ENCODE results near the gene RCHY1. TPM values are rescaled to one million over a fixed set of nuclear protein-coding genes. Genes with fewer than 3 reads are reported as not detected.

RCHY1 gene
- total and polyA plus RNA-seq, 2 experiments from 2014 or later = 42.9 to 46.5 TPM

GRCh38 chr4:75434105-75434504 lies 80.1 kb downstream of the RCHY1 start:
- H3K4me1 Mint-ChIP-seq = no peaks in the 10 kb centered on the region
- no peaks in the 10 kb centered on the region for H3K79me2 ChIP-seq (replicated peaks; ENCODE audit: insufficient read depth)
- H3K4me1 ChIP-seq (ENCODE audit: insufficient read depth) = no peaks in the 10 kb centered on the region
- H3K27me3 ChIP-seq (ENCODE audit: insufficient read depth) = no peaks in the 10 kb centered on the region
- H3K9me2 ChIP-seq (ENCODE audit: insufficient read depth) = 0 out of 2 replicates have a peak, but pooled peaks cover 7% of the 10 kb centered on the region
- H3K27me3 Mint-ChIP-seq (ENCODE audit: insufficient read depth, low read depth, poor library complexity) = no peaks in the 10 kb centered on the region
- no peaks in the 10 kb centered on the region for H3K9me3 Mint-ChIP-seq
- no peaks in the 10 kb centered on the region; the same call in 2 of the 3 replicates for H3K36me3 Mint-ChIP-seq (ENCODE audit: low read depth)
- H2AFZ ChIP-seq = no peak overlapping the region
- H3K4me3 Mint-ChIP-seq = no peak overlapping the region
- H3K27ac ChIP-seq (ENCODE audit: low read depth) = no peak overlapping the region
- ATAC-seq (no peak), DNase-seq (ENCODE audit: low spot score) (no peak)
- no peaks in the 10 kb centered on the region for H4K20me1 ChIP-seq (replicated peaks; ENCODE audit: insufficient read depth)
- no peak for TF ChIP-seq POLR2AphosphoS5 (IDR thresholded peaks at IDR 0.05; ENCODE audit: low read depth)
- H3F3A ChIP-seq (replicated peaks; ENCODE audit: low read depth) = no peaks in the 10 kb centered on the region
- no peak overlapping the region for H3K27ac Mint-ChIP-seq
- H3K4me3 ChIP-seq = no peak overlapping the region
- no peaks in the 10 kb centered on the region for H3K36me3 ChIP-seq (ENCODE audit: insufficient read depth)
- no peak overlapping the region for H3K4me2 ChIP-seq

GRCh38 chr4:75432683-75433082 lies 81.5 kb downstream of the RCHY1 start:
- no peaks in the 10 kb centered on the region for H3K9me3 Mint-ChIP-seq
- no peak overlapping the region for H3K4me2 ChIP-seq
- no peak overlapping the region for H3K4me3 ChIP-seq
- H3K27ac ChIP-seq (ENCODE audit: low read depth) = no peak overlapping the region
- no peaks in the 10 kb centered on the region for H3K27me3 ChIP-seq (ENCODE audit: insufficient read depth)
- no peak overlapping the region for H3K4me3 Mint-ChIP-seq
- no peaks in the 10 kb centered on the region for H4K20me1 ChIP-seq (replicated peaks; ENCODE audit: insufficient read depth)
- 0 out of 2 replicates have a peak overlapping the region, but pooled peaks have one; percentile 19 for H2AFZ ChIP-seq
- peaks cover 2% of the 10 kb centered on the region for H3K27me3 Mint-ChIP-seq (ENCODE audit: insufficient read depth, low read depth, poor library complexity)
- no peaks in the 10 kb centered on the region for H3K4me1 Mint-ChIP-seq
- H3K79me2 ChIP-seq (replicated peaks; ENCODE audit: insufficient read depth) = no peaks in the 10 kb centered on the region
- H3K27ac Mint-ChIP-seq = no peak overlapping the region
- H3F3A ChIP-seq (replicated peaks; ENCODE audit: low read depth) = no peaks in the 10 kb centered on the region
- no peaks in the 10 kb centered on the region; the same call in 2 of the 3 replicates for H3K36me3 Mint-ChIP-seq (ENCODE audit: low read depth)
- 0 out of 2 replicates have a peak, but pooled peaks cover 7% of the 10 kb centered on the region for H3K9me2 ChIP-seq (ENCODE audit: insufficient read depth)
- TF ChIP-seq CTCF (conservative IDR thresholded peaks at IDR 0.05; ENCODE audit: low read depth in 2 of 2) (peak; percentile 70 to 72), ZNF462 (CRISPR knock-in tag; IDR thresholded peaks at IDR 0.05) (0 out of 2 replicates have a peak, but pooled peaks have one; percentile 37), ZNF331 (CRISPR knock-in tag; IDR thresholded peaks at IDR 0.05; ENCODE audit: low read depth) (no peak)
- ATAC-seq = peak; percentile 98
- no peaks in the 10 kb centered on the region for H3K36me3 ChIP-seq (ENCODE audit: insufficient read depth)
- H3K4me1 ChIP-seq (ENCODE audit: insufficient read depth) = no peaks in the 10 kb centered on the region
- peak; percentile 81 for DNase-seq (ENCODE audit: low spot score)
